Central memory CD8-positive, alpha-beta T cell (primary cell): Measurements from ENCODE around the gene ESYT2.

Experiments
- ATAC-seq: fragments of 150-1000 bp; cut with Tn5 transposase; replicated peaks from 2 replicates; pipeline ENCODE4 v1.10.0; 2022; ENCODE audit warnings: mild to moderate bottlenecking, moderate FRiP score, moderate number of reproducible peaks; ENCODE audit not compliant: poor library complexity, severe bottlenecking; ENCODE audit errors: extremely low read depth
- DNase-seq, 2 donors: peaks; one replicate each; pipeline ENCODE4 v3.0.0; 2021; ENCODE audit warnings: low spot score in 2 of 2
- H3K27ac Mint-ChIP-seq: one replicate; pipeline ENCODE4 v1.8.0; 2022; ENCODE audit warnings: low read depth, mild to moderate bottlenecking, moderate library complexity, mixed read lengths
- H3K27me3 Mint-ChIP-seq: one replicate; pipeline ENCODE4 v1.8.0; 2022; ENCODE audit warnings: mixed read lengths
- H3K36me3 Mint-ChIP-seq: one replicate; pipeline ENCODE4 v1.8.0; 2022; ENCODE audit warnings: mild to moderate bottlenecking, moderate library complexity, mixed read lengths; ENCODE audit not compliant: insufficient read depth
- H3K4me1 Mint-ChIP-seq: one replicate; pipeline ENCODE4 v1.8.0; 2022; ENCODE audit warnings: mixed read lengths
- H3K4me3 Mint-ChIP-seq: one replicate; pipeline ENCODE4 v1.8.0; 2022; ENCODE audit warnings: mild to moderate bottlenecking, moderate library complexity, mixed read lengths
- H3K9me3 Mint-ChIP-seq: one replicate; pipeline ENCODE4 v1.8.0; 2022; ENCODE audit warnings: mixed read lengths

ESYT2 gene

DNA sequence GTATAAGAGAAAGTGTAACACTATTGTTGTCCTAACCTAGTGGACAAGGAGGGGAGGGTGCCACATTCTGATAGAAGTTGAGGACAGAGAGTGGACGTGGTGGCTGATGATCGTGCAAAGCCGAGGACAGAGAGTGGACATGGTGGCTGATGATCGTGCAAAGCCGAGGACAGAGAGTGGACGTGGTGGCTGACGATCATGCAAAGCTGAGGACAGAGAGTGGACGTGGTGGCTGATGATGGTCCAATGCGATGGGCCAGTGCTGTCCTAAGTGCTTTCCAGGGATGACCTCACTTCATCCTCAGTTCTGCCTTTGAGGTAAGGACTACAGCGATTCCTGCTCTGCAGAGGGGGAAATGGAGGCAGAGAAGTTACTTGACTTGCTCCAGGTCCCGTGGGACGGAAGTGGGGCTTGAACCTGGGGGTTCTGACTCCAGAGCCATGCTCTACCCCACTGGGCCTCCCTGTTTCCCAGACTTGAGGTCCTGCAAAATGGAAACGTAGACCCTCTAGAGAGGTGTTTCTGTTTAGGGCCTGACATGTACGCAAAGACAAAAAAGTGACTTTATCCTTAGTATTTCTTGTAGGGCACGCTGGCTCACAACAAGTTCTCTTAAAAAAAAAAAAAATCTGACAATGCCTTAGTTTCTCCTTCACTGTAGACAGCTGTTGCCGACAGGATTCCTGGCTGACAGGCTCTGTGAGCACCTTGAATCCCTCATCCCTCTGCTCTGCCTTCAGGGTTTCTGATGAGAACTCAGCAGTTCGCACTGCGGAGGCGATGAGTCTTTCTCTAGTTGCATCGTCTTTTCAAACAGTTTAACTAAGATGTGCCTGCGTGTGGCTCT is 104.4 kb downstream of the ESYT2 start:
- Mint-ChIP-seq H3K27ac (no peak overlapping the region), H3K4me3 (no peak overlapping the region), H3K4me1 (no peaks in the 10 kb centered on the region), H3K9me3 (no peaks in the 10 kb centered on the region), H3K27me3 (no peaks in the 10 kb centered on the region), H3K36me3 (peaks cover 2% of the 10 kb centered on the region)
- ATAC-seq = no peak
- DNase-seq = no peak

- Mint-ChIP-seq H3K4me1 (no peaks in the 10 kb centered on the region), H3K27me3 (peaks cover 1% of the 10 kb centered on the region), H3K9me3 (no peaks in the 10 kb centered on the region), H3K27ac (no peak overlapping the region), H3K36me3 (no peaks in the 10 kb centered on the region), H3K4me3 (no peak overlapping the region)
- ATAC-seq = no peak
- no peak for DNase-seq
Observed at GRCh38 chr7:158723714-158724385, 105.5 kb downstream of the ESYT2 start.

DNA sequence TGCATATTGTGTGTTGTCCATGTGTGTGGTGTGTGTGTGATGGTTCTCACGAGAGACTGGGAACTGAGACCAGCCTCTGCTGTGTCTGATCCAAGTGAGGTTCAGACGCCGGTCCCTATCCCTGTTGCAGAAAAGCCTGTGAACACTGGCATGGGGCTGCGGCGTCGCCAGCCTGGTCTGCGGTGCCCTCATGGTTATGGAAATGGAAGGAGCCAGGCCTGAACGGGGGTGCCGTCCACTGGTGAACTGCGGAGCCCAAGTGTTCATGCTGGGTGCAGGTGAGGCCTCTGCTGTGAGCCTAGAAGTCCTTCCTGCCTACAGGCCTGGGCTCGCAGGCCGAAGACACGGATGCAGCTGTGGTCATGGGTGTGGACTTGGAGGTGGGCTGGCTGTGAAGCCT is 106.0 kb downstream of the ESYT2 start:
- DNase-seq = no peak
- no peak overlapping the region for H3K4me3 Mint-ChIP-seq
- H3K27me3 Mint-ChIP-seq = peaks cover 7% of the 10 kb centered on the region
- no peak for ATAC-seq
- H3K9me3 Mint-ChIP-seq = no peaks in the 10 kb centered on the region
- H3K4me1 Mint-ChIP-seq = no peaks in the 10 kb centered on the region
- peaks cover 1% of the 10 kb centered on the region for H3K36me3 Mint-ChIP-seq
- no peak overlapping the region for H3K27ac Mint-ChIP-seq

DNA sequence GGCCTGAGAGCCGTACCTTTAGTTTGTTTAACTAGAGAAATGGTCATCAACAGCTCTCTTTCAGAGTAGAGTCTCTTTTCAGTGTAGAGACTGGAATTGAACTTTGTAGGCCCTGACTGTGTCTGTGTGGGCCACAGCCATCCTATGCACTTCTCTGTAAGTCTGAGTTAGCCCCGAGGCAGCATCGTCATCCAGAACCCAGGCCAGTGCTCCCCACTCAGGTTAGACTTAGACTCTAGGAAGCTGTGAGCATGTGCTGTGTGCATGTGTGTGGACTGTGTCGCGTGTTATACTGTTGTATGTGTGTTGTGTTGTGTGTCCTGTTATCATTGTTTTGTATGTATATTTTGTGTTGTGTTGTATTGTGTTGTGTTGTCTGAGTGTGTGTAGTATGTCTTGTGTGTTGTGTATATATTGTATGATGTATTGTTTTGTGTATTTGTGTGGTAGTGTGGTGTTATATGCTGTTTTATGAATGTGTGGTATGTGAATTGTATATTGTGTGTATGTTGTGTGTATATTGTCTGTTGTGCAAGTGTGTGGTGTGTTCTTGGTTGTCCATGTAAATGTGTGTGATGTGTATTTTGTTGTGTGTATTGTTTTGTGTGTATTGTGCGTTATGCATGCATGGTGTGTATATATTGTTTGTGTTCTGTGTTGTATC is 106.6 kb downstream of the ESYT2 start:
- peaks cover 1% of the 10 kb centered on the region for H3K36me3 Mint-ChIP-seq
- no peak overlapping the region for H3K4me3 Mint-ChIP-seq
- H3K27me3 Mint-ChIP-seq = peaks cover 13% of the 10 kb centered on the region
- ATAC-seq (no peak), DNase-seq (no peak)
- H3K27ac Mint-ChIP-seq = no peak overlapping the region
- no peaks in the 10 kb centered on the region for H3K4me1 Mint-ChIP-seq
- no peaks in the 10 kb centered on the region for H3K9me3 Mint-ChIP-seq

DNA sequence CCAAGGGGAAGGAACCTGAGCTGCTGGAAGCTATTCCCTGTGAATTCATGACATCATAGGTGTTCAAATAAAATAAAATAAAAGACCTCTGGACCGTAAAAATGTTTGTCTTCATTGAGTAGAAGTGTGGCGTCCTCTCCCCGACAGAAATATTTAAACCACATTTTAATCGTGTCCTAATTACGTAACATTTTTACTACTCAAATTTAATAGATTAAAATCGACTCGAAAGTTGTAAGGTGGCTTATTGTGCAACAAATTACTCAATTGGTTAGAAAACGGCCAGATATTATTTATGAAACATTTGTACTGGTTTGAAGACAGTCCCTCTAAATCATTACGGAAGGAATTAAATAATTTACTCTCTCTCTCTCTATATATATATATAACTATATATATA is 109.2 kb downstream of the ESYT2 start:
- H3K4me1 Mint-ChIP-seq = no peaks in the 10 kb centered on the region
- H3K27me3 Mint-ChIP-seq = peaks cover 31% of the 10 kb centered on the region
- no peak overlapping the region for H3K27ac Mint-ChIP-seq
- no peak for DNase-seq
- ATAC-seq = no peak
- H3K4me3 Mint-ChIP-seq = no peak overlapping the region
- no peaks in the 10 kb centered on the region for H3K9me3 Mint-ChIP-seq
- H3K36me3 Mint-ChIP-seq = peaks cover 1% of the 10 kb centered on the region

GRCh38 chr7:158716802-158717201 is 112.5 kb downstream of the ESYT2 start:
- no peak for ATAC-seq
- no peak for DNase-seq
- Mint-ChIP-seq H3K9me3 (no peaks in the 10 kb centered on the region), H3K27ac (no peak overlapping the region), H3K27me3 (peaks cover 31% of the 10 kb centered on the region), H3K4me3 (no peak overlapping the region), H3K4me1 (peaks cover 5% of the 10 kb centered on the region), H3K36me3 (peaks cover 4% of the 10 kb centered on the region)

GRCh38 chr7:158710651-158711102 is 118.6 kb downstream of the ESYT2 start:
- no peaks in the 10 kb centered on the region for H3K9me3 Mint-ChIP-seq

GRCh38 chr7:158707610-158708009 is 121.7 kb downstream of the ESYT2 start:
- DNase-seq (no peak), ATAC-seq (no peak)
- peaks cover 36% of the 10 kb centered on the region for H3K4me1 Mint-ChIP-seq
- peaks cover 4% of the 10 kb centered on the region for H3K36me3 Mint-ChIP-seq
- H3K4me3 Mint-ChIP-seq = no peak overlapping the region
- no peaks in the 10 kb centered on the region for H3K9me3 Mint-ChIP-seq
- H3K27me3 Mint-ChIP-seq = no peaks in the 10 kb centered on the region
- H3K27ac Mint-ChIP-seq = no peak overlapping the region

More at GRCh38 chr7:158710651-158711102, 118.6 kb downstream of the ESYT2 start:
- Mint-ChIP-seq H3K36me3 (peaks cover 2% of the 10 kb centered on the region), H3K27me3 (no peaks in the 10 kb centered on the region), H3K4me1 (peaks cover 20% of the 10 kb centered on the region), H3K4me3 (peak overlapping the region; percentile 11), H3K27ac (no peak overlapping the region)
- no peak for DNase-seq
- peak; percentile 67 for ATAC-seq

DNA sequence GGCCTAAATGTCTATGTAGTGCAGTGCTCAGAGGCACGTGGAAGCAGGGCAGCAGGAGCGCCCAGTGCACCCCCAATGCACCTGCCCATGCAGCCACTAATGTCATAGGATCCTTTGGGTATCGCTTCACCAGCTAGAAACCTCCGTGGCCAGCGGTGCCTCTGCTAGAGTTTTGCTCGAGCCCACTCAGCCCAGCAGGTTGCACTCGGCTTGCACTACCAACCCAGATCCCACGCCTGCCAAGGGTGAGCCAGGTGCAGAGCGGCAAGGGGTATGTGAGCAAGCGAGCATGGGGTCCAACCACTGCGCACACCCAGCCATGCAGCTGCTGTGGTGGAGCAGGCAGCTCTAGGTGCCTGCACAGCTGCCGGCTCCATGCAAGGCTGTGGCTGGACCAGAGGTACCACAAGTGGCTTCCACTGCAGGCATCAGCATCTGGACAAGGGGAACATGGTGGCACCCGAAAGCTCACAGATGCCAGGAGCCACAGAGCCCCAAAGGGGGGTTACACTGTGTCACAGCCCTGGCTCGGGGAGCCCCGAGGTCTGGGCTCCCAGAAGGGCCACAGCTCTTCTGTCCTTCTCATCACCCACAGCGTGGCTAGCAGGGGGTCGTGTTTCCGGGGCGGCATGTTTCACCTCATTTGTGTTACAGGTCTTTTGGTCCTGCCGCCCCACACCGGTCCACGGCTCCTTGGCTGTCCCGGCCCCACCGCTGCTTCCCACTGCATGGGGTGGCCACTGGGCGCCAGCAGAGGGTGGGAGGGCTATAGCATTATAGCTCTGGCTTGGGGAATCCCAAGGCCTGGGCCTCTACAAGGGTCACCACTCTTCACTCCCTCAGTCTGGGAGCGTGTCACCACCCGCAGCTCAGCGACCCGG is 122.4 kb downstream of the ESYT2 start:
- Mint-ChIP-seq H3K27me3 (no peaks in the 10 kb centered on the region), H3K4me3 (peak overlapping the region; percentile 56), H3K36me3 (peaks cover 4% of the 10 kb centered on the region), H3K27ac (no peak overlapping the region), H3K4me1 (peaks cover 31% of the 10 kb centered on the region), H3K9me3 (no peaks in the 10 kb centered on the region)
- ATAC-seq (no peak), DNase-seq (no peak)

- Mint-ChIP-seq H3K27ac (no peak overlapping the region), H3K9me3 (no peaks in the 10 kb centered on the region), H3K4me1 (peaks cover 31% of the 10 kb centered on the region), H3K36me3 (peaks cover 4% of the 10 kb centered on the region), H3K4me3 (peak overlapping the region; percentile 56), H3K27me3 (no peaks in the 10 kb centered on the region)
- no peak for ATAC-seq
- no peak for DNase-seq
Observed at GRCh38 chr7:158706273-158706704, 123.0 kb downstream of the ESYT2 start.

GRCh38 chr7:158705234-158705850 is 124.0 kb downstream of the ESYT2 start:
- ATAC-seq = no peak
- no peak for DNase-seq
- no peaks in the 10 kb centered on the region for H3K27me3 Mint-ChIP-seq
- no peaks in the 10 kb centered on the region for H3K9me3 Mint-ChIP-seq
- peak overlapping the region; percentile 92 for H3K4me3 Mint-ChIP-seq
- peaks cover 4% of the 10 kb centered on the region for H3K36me3 Mint-ChIP-seq
- peak overlapping the region; percentile 62 for H3K27ac Mint-ChIP-seq
- peaks cover 30% of the 10 kb centered on the region for H3K4me1 Mint-ChIP-seq
